Smooth muscle cell (in vitro differentiated cells): ENCODE data around the gene CACNA1D. TPM values are rescaled to one million over a fixed set of nuclear protein-coding genes. Genes with fewer than 3 reads are reported as not detected.

Source experiments
- DNase-seq: peaks from one replicate; lab custom pipeline; 2025; ENCODE audit not compliant: unreplicated experiment; lab: John Stamatoyannopoulos, UW
- H2AFZ ChIP-seq: fragments of 200-600 bp; sonication (generic); 2 replicates; pipeline ENCODE4 v1.6.0; 2016; ENCODE audit warnings: antibody characterized with exemption, low read depth, mild to moderate bottlenecking
- H3F3A ChIP-seq: fragments of 200-600 bp; sonication (generic); 2 replicates; pipeline ENCODE4 v1.6.0; 2017; ENCODE audit warnings: antibody characterized with exemption, low read depth
- H3K27ac ChIP-seq: fragments of 200-600 bp; sonication (generic); 2 replicates; pipeline ENCODE4 v1.5.1; 2016; ENCODE audit warnings: low read depth, mild to moderate bottlenecking
- H3K27me3 ChIP-seq: fragments of 200-600 bp; sonication (generic); 2 replicates; pipeline ENCODE4 v1.6.1; 2016; ENCODE audit warnings: low read depth, mild to moderate bottlenecking
- H3K36me3 ChIP-seq: fragments of 200-600 bp; sonication (generic); 2 replicates; pipeline ENCODE4 v1.5.1; 2016; ENCODE audit warnings: low read depth
- H3K4me1 ChIP-seq: fragments of 200-600 bp; sonication (generic); 2 replicates; pipeline ENCODE4 v1.5.1; 2016; ENCODE audit warnings: low read depth
- H3K4me2 ChIP-seq: fragments of 200-600 bp; sonication (generic); 2 replicates; pipeline ENCODE4 v1.6.0; 2016; ENCODE audit warnings: mild to moderate bottlenecking
- H3K4me3 ChIP-seq: fragments of 200-600 bp; sonication (generic); 2 replicates; pipeline ENCODE4 v1.5.1; 2016; ENCODE audit warnings: mild to moderate bottlenecking
- H3K79me2 ChIP-seq: fragments of 200-600 bp; sonication (generic); 2 replicates; pipeline ENCODE4 v1.6.0; 2016; ENCODE audit warnings: low read depth, mild to moderate bottlenecking
- H3K9ac ChIP-seq: fragments of 200-600 bp; sonication (generic); 2 replicates; pipeline ENCODE4 v1.6.0; 2016; ENCODE audit warnings: low read depth
- H3K9me3 ChIP-seq: fragments of 200-600 bp; sonication (generic); replicated peaks from 2 replicates; pipeline ENCODE4 v1.5.1; 2016; ENCODE audit warnings: low read depth
- H4K20me1 ChIP-seq: fragments of 200-600 bp; sonication (generic); 2 replicates; pipeline ENCODE4 v1.6.0; 2016; ENCODE audit warnings: low read depth
- CTCF ChIP-seq: fragments of 200-600 bp; sonication (generic); IDR thresholded peaks from 2 replicates; pipeline ENCODE4 v1.5.1; 2017; ENCODE audit warnings: borderline replicate concordance, mild to moderate bottlenecking, antibody characterized with exemption; ENCODE audit not compliant: insufficient read depth, poor library complexity, severe bottlenecking
- WGBS: methylation state at CpG from one replicate; pipeline ENCODE4 v1.1.7; 2016; ENCODE audit warnings: low lambda C conversion rate; 5-methylcytosine and 5-hydroxymethylcytosine counted together
- polyA plus RNA-seq: library from polyadenylated mRNA; unstranded; fragments of >200 nt; fragmentation: Nextera tagmentation; extraction: Ambion mirVana; gene quantifications from 2 replicates; pipeline ENCODE4 v1.2.1, GENCODE V29; 2016
- total RNA-seq: library from RNA; depleted of rRNA; stranded (reverse); fragments of >200 nt; gene quantifications from 2 replicates; pipeline ENCODE4 v1.2.3, GENCODE V29; 2014

Gene CACNA1D
- total and polyA plus RNA-seq, 2 experiments from 2014 or later = 0.63 to 1.4 TPM

- no peak for DNase-seq
- WGBS = 91% methylated on average over 11 of the region's 11 CpGs
Observed at GRCh38 chr3:53675942-53676341, 181.5 kb downstream of the CACNA1D start.

DNA sequence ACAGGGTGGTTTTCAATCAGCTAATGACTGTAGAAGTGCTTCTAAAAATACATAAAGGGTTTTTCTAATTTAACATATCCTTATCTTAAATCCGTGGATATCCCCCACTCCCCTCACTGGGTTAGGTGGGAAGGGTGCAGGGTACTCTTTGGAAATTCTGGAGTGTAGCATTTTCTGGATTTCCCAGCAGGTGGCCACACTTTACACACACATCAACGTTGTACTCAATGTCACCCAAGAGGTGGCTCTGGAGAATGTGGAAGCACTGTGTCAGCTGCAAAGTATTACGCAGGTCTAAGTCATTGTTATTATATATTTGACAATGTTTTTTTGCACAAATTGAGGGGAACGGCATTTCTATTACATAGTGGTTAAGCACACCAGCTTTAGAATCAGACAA, 183.0 kb downstream of the CACNA1D start:
- Histone ChIP-seq H3F3A (no peaks in the 10 kb centered on the region), H3K4me2 (no peak overlapping the region), H3K36me3 (no peaks in the 10 kb centered on the region), H3K4me3 (no peak overlapping the region), H2AFZ (no peak overlapping the region), H4K20me1 (no peaks in the 10 kb centered on the region), H3K79me2 (no peaks in the 10 kb centered on the region), H3K4me1 (no peaks in the 10 kb centered on the region), H3K27me3 (peaks cover 28% of the 10 kb centered on the region), H3K9me3 (no peaks in the 10 kb centered on the region), H3K27ac (no peak overlapping the region), H3K9ac (no peak overlapping the region)
- TF ChIP-seq CTCF = no peak
- DNase-seq = no peak
- WGBS = 76% methylated on average over 4 of the region's 4 CpGs

More at GRCh38 chr3:53675942-53676341, 181.5 kb downstream of the CACNA1D start:
- Histone ChIP-seq H3K27ac (no peak overlapping the region), H3K36me3 (no peaks in the 10 kb centered on the region), H4K20me1 (no peaks in the 10 kb centered on the region), H3K27me3 (peaks cover 31% of the 10 kb centered on the region), H3K4me1 (no peaks in the 10 kb centered on the region), H3K79me2 (no peaks in the 10 kb centered on the region), H3K4me3 (no peak overlapping the region), H3K9ac (no peak overlapping the region), H2AFZ (no peak overlapping the region), H3F3A (no peaks in the 10 kb centered on the region), H3K4me2 (no peak overlapping the region), H3K9me3 (no peaks in the 10 kb centered on the region)
- TF ChIP-seq CTCF = no peak

GRCh38 chr3:53680028-53680427, 185.6 kb downstream of the CACNA1D start:
- no peaks in the 10 kb centered on the region for H3F3A ChIP-seq
- 41% methylated on average over 6 of the region's 6 CpGs for whole genome bisulfite sequencing
- H3K27me3 ChIP-seq = peaks cover 48% of the 10 kb centered on the region
- no peak for DNase-seq
- H3K9me3 ChIP-seq = no peaks in the 10 kb centered on the region
- H3K36me3 ChIP-seq = no peaks in the 10 kb centered on the region
- TF ChIP-seq CTCF = no peak
- H3K4me2 ChIP-seq = no peak overlapping the region
- H3K4me3 ChIP-seq = no peak overlapping the region
- H3K9ac ChIP-seq = no peak overlapping the region
- no peak overlapping the region for H3K27ac ChIP-seq
- H4K20me1 ChIP-seq = no peaks in the 10 kb centered on the region
- no peak overlapping the region for H2AFZ ChIP-seq
- H3K79me2 ChIP-seq = no peaks in the 10 kb centered on the region
- H3K4me1 ChIP-seq = no peaks in the 10 kb centered on the region

DNA sequence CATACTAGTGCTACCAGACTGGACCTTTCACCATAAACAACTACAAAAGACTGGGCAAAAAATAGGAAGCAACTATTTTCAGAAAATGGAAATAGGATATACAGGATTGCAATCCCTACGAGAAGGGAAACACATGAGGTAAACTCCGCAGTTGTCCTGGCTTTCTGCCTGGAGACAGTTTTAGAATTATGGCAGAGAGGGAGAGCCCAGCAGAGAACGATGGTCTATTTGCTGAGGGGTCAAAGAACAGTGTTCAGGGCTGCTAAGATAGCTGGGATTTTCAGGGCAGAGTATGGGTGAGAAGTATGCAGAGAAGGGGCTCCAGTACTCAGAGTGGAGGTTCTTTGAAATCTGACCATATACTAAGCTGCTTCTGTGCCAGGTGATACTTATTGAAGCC, 188.4 kb downstream of the CACNA1D start:
- TF ChIP-seq CTCF = no peak
- no peaks in the 10 kb centered on the region for H3K36me3 ChIP-seq
- H3K9ac ChIP-seq = no peak overlapping the region
- no peaks in the 10 kb centered on the region for H4K20me1 ChIP-seq
- no peak overlapping the region for H2AFZ ChIP-seq
- H3K4me3 ChIP-seq = no peak overlapping the region
- no peaks in the 10 kb centered on the region for H3K79me2 ChIP-seq
- no peak for DNase-seq
- no peaks in the 10 kb centered on the region for H3K9me3 ChIP-seq
- no peaks in the 10 kb centered on the region for H3K4me1 ChIP-seq
- no peak overlapping the region for H3K27ac ChIP-seq
- peaks cover 69% of the 10 kb centered on the region for H3K27me3 ChIP-seq
- H3F3A ChIP-seq = no peaks in the 10 kb centered on the region
- H3K4me2 ChIP-seq = no peak overlapping the region
- WGBS = 82% methylated on average over 3 of the region's 3 CpGs
